ENCODE data around the gene CTDP1. TPM values are rescaled to one million over a fixed set of nuclear protein-coding genes. Genes with fewer than 3 reads are reported as not detected.
A peak's percentile ranks its signal among the peaks of the same experiment; 100 is the strongest.

CTDP1 gene
- total and polyA plus RNA-seq, 2 experiments from 2014 or later, result 23.3 to 30.2 TPM

DNA sequence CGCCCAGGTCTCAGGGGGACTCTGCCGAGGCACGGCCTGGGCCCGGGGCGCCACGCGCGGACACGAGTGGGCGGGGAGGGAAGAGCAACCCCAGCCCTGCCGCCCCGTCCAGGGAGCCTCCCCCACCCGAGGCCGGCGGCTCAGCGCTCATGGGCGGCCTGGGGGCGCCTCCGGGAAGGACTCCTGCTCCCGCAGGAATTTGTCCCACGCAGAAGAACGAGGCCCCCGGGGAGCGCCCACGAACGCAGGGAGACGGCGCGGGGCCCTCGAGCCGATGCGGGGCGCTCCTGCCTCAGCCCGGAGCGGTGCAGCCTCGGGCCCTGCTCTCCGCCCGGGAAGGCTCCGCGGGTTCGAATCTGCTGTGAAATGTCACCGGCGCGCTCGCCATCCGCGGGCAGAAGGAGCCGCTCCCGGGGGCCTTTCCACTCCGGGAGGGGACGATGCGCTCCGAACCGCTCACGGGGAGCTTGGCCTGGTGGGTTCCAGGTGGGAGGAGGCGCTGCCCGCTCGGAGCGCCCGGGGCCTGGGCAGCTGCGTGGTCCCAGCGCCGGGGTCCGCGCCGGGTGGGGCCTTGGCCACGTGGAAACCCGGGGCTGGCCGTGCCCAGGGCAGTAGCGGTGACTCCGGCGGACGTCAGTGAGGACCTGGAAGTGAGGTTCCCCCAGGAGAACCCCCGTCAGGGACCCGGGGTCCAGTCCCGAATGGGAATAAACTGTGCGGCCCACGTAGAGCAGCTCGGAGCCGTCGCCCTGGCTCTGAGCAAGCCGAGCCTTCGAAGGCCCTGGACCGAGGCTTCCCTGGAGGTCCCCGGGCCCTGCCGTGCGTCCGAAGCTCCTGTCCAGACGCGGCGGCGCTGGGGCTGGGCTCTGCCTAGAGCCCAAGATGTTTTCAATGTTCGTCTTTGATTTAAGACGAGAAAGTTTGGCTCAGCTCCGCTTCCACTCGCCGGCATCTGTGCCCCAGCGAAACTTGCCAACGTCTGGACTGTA is 41.4 kb upstream of the CTDP1 start:
- peaks cover 13% of the 10 kb centered on the region for H3K27me3 ChIP-seq
- H3K36me3 ChIP-seq, result no peaks in the 10 kb centered on the region
- no peaks in the 10 kb centered on the region for H3K9me3 ChIP-seq (ENCODE audit: low read depth)
- H3K4me1 ChIP-seq (ENCODE audit: low read depth), result no peaks in the 10 kb centered on the region
- no peak for DNase-seq (ENCODE audit: low read depth in 1 of 2, low spot score in 1 of 2)
- H3K27ac ChIP-seq, result no peak overlapping the region
- TF ChIP-seq, protein P1, sequence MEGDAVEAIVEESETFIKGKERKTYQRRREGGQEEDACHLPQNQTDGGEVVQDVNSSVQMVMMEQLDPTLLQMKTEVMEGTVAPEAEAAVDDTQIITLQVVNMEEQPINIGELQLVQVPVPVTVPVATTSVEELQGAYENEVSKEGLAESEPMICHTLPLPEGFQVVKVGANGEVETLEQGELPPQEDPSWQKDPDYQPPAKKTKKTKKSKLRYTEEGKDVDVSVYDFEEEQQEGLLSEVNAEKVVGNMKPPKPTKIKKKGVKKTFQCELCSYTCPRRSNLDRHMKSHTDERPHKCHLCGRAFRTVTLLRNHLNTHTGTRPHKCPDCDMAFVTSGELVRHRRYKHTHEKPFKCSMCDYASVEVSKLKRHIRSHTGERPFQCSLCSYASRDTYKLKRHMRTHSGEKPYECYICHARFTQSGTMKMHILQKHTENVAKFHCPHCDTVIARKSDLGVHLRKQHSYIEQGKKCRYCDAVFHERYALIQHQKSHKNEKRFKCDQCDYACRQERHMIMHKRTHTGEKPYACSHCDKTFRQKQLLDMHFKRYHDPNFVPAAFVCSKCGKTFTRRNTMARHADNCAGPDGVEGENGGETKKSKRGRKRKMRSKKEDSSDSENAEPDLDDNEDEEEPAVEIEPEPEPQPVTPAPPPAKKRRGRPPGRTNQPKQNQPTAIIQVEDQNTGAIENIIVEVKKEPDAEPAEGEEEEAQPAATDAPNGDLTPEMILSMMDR (IDR thresholded peaks at IDR 0.05; ENCODE audit: low read depth, low read length), result no peak
- H3K4me3 ChIP-seq, result no peak overlapping the region

DNA sequence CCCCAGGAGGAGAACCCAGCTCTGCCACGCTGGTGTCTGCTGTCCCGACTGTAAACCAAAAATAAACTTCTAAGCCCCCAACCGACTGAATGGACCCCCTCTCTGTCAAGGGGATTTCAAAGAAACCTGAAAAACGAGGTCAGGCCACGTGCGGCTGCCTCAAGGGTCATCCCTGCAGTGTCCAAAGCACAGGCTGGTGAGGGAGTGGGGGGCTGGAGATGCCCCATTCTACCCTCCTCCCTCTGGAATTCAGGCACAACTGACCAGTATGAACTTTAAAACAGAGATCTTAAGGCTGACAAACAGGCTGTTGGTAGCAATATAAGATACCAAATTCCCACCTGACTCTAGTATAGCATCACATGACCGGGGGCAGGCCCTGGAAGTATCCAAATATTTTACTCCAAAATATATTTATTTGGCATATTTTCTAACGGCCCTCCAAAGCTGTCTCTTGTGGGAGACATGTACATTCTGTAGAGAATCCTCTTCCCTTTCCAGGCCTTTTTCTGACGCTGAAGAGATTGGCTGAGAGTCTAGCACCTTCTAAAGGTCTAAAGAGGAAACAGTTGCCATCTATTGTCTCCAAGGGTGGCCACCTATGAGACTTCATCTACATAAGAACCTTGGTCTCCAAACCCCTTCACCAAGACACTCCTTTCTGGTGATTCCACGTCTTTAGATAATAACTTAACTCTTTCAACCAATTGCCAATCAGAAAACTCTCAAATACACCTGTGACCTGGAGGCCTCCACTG is 40.4 kb upstream of the CTDP1 start:
- Histone ChIP-seq H3K27me3 (peaks cover 13% of the 10 kb centered on the region), H3K36me3 (no peaks in the 10 kb centered on the region), H3K4me1 (ENCODE audit: low read depth) (no peaks in the 10 kb centered on the region), H3K27ac (no peak overlapping the region), H3K4me3 (no peak overlapping the region), H3K9me3 (ENCODE audit: low read depth) (no peaks in the 10 kb centered on the region)
- peak in 1 of 2 donors; percentile 14 for DNase-seq (ENCODE audit: low read depth in 1 of 2, low spot score in 1 of 2)
- TF ChIP-seq, protein P1 (IDR thresholded peaks at IDR 0.05; ENCODE audit: low read depth, low read length), result peak; percentile 6

DNA sequence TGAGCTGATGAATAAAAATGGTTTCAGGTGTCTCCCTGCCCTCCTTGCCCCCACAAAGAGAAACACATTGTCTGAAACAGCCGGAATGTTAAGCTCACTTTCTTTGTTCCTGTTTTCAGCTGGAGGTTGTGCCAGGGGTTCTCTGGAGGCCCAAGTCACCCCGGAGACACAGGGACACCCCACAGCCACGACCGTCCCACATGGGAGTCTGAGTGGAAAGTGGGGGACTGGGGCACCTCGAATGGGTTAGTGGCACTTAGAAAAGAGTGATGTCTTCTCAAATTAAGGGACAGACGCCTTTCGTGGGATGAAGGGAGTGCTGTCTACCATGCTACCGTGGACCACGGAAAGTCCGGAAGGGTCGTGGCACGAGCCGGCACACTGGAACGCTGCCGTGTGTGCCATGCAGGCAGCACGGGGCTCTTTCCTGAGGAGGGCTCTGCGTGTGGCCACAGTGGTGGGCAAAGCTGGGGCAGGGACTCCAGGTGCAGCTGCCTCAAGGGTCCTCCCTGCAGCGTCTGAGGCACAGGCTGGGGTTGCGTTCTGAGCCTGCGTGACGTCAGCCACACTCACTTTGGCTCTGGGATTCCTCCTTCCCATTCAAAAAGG is 39.4 kb upstream of the CTDP1 start:
- no peaks in the 10 kb centered on the region for H3K9me3 ChIP-seq (ENCODE audit: low read depth)
- peaks cover 13% of the 10 kb centered on the region for H3K27me3 ChIP-seq
- no peak overlapping the region for H3K4me3 ChIP-seq
- no peaks in the 10 kb centered on the region for H3K4me1 ChIP-seq (ENCODE audit: low read depth)
- no peak for DNase-seq (ENCODE audit: low read depth in 1 of 2, low spot score in 1 of 2)
- TF ChIP-seq, protein P1 (IDR thresholded peaks at IDR 0.05; ENCODE audit: low read depth, low read length), result no peak
- H3K27ac ChIP-seq, result no peak overlapping the region
- no peaks in the 10 kb centered on the region for H3K36me3 ChIP-seq

DNA sequence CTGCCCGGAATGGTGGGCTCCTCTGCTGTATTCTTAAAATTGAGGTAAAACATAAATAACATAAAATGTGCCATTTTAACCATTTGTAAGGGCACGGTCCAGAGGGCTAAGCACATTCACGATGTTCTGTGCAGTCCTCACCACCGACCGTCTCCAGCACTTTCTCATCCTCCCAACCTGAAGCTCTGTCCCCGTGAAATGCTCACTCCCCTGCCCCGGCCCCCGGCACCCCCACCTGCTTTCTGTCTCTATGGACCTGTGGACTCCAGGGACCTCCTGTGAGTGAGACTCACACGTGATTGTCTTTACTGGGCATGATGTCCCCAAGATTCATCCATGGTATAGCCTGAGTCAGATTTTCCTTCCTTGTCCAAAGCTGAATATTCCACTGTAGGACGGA is 38.7 kb upstream of the CTDP1 start:
- TF ChIP-seq, protein P1 (IDR thresholded peaks at IDR 0.05; ENCODE audit: low read depth, low read length), result no peak
- DNase-seq (ENCODE audit: low read depth in 1 of 2, low spot score in 1 of 2), result no peak
- H3K36me3 ChIP-seq, result no peaks in the 10 kb centered on the region
- peaks cover 13% of the 10 kb centered on the region for H3K27me3 ChIP-seq
- H3K4me3 ChIP-seq, result no peak overlapping the region
- H3K27ac ChIP-seq, result no peak overlapping the region
- H3K4me1 ChIP-seq (ENCODE audit: low read depth), result no peaks in the 10 kb centered on the region
- no peaks in the 10 kb centered on the region for H3K9me3 ChIP-seq (ENCODE audit: low read depth)

DNA sequence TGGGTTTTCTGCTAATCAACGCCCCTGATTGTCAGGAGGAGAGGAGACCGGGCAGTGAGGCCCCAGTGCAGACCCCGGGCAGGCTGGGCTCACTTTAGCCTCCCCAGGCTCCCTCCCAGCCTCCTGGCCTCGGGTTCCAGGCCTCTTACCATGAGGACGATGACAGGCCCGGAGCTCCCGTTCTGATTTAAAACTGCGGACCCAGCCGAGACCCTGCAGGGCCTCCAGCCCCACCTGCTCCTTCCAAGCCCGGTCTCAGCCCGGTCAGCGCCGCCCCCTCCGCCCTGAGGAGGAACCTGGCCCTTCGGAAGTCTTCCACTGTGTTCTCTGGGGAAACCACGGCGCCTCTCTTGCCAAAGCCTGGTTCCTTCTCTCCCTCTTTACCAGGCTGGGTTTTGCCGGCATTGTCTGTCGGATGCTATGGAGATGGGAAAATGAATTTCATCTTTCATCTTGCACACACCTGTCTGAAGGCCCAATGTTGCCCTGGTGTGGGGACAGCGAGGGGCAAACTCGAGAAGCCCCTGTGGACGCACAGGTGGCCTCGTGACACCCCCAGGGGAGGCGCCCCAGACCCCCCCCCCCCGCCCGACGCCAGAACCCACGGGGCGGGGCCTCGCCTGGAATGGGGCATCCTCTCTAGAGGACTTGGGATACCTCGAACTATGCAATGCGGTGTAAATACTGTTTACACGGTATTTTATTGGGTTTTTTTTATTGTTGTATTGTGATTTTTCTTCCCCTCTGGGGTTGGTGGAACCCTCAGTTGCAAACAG is 37.7 kb upstream of the CTDP1 start:
- no peaks in the 10 kb centered on the region for H3K4me1 ChIP-seq (ENCODE audit: low read depth)
- H3K4me3 ChIP-seq, result no peak overlapping the region
- no peaks in the 10 kb centered on the region for H3K36me3 ChIP-seq
- no peak overlapping the region for H3K27ac ChIP-seq
- H3K9me3 ChIP-seq (ENCODE audit: low read depth), result no peaks in the 10 kb centered on the region
- H3K27me3 ChIP-seq, result peaks cover 13% of the 10 kb centered on the region
- no peak for DNase-seq (ENCODE audit: low read depth in 1 of 2, low spot score in 1 of 2)
- TF ChIP-seq, protein P1 (IDR thresholded peaks at IDR 0.05; ENCODE audit: low read depth, low read length), result no peak
